ENCODE data around the gene ZIC2. TPM values are rescaled to one million over a fixed set of nuclear protein-coding genes. Genes with fewer than 3 reads are reported as not detected.

Gene ZIC2
- total RNA-seq, 2 donors from 2014 or later: 0.05 to 0.51 TPM

DNA sequence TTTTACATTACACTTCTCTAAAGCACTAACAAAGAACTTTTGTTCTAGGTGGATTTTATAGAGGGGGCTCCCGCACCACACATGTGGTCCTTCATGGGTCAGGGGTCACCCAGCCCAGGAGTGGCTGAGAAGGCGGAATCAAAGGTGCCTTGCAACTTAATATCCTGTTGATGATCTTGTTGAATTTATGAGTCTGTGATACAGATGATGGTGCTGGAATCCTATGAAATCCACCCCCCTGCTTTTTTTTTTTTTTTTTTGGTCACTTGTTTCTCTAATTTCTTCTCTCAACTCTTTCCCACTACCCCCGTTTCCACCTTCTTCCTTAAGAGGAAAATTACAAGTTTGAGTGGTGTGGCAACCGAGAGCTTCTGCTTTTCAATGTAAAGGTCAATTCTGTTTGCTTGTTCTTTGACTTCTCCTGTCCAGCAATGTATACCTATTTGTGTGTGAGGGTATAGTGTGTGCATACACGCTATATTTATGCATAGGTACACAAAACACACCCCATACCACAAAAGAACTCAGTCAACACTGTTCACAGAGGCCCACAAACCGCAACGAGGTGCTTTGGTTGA, 4.2 kb upstream of the ZIC2 start:
- no peaks in the 10 kb centered on the region for H3K9me3 ChIP-seq
- H3K4me3 ChIP-seq: no peak overlapping the region
- intact Hi-C loops (cut with DNase I): no loop called here
- H3K27ac ChIP-seq: no peak overlapping the region
- peaks cover 11% of the 10 kb centered on the region for H3K4me1 ChIP-seq (replicated peaks)
- no peaks in the 10 kb centered on the region for H3K36me3 ChIP-seq
- WGBS: 32% methylated on average over 7 of the region's 7 CpGs
- TF ChIP-seq, protein P1, sequence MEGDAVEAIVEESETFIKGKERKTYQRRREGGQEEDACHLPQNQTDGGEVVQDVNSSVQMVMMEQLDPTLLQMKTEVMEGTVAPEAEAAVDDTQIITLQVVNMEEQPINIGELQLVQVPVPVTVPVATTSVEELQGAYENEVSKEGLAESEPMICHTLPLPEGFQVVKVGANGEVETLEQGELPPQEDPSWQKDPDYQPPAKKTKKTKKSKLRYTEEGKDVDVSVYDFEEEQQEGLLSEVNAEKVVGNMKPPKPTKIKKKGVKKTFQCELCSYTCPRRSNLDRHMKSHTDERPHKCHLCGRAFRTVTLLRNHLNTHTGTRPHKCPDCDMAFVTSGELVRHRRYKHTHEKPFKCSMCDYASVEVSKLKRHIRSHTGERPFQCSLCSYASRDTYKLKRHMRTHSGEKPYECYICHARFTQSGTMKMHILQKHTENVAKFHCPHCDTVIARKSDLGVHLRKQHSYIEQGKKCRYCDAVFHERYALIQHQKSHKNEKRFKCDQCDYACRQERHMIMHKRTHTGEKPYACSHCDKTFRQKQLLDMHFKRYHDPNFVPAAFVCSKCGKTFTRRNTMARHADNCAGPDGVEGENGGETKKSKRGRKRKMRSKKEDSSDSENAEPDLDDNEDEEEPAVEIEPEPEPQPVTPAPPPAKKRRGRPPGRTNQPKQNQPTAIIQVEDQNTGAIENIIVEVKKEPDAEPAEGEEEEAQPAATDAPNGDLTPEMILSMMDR (IDR thresholded peaks at IDR 0.05): no peak
- no peak for TF ChIP-seq POLR2AphosphoS5 (IDR thresholded peaks at IDR 0.05)
- TF ChIP-seq POLR2A (IDR thresholded peaks at IDR 0.05): no peak
- DNase-seq (ENCODE audit: low spot score): no peak
- peaks cover 61% of the 10 kb centered on the region for H3K27me3 ChIP-seq (replicated peaks; ENCODE audit: insufficient read depth)

DNA sequence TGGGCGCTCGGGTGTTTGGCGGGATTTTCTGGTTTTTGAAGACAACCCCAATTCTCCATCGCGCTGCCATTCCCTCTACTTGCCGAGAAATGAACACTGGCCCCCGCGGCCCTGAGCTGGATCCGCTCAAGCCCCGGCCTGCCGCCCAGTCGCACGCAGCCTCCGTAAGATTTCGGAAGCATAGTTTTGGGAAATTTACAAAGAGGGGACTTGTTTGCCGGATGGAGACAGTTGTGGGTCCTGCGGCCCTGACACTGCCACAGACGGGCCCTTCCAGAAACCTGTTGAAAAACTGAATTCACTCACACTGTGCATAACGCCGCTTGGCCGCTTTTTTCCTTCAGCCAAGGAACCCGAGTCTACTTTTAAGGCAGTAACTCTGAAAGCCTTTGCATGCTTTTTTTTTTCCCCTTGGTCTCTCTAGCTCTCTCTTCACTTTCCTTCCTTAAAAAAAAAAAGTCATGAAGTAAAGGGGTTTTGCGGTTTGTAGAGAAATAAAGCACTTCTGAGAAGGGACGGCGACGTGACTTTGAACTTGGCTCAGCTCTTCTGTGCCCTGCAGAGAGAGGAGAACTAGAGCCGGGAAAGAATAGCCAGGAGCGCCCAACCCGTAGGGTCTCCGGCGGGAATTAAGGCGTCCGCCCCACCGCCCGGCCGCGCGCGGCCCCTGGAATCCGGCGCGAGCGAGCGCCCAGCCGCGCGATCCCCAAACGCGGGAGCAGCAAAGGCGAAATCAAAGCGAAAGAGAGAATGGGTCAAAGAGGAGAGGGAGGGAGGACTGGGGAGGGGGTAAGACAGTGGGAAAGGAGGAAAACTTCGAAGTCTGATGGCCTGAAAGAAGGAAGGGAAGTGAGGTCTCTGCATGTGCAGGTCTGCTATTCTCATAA, 3.4 kb upstream of the ZIC2 start:
- H3K4me1 ChIP-seq (replicated peaks): peaks cover 11% of the 10 kb centered on the region
- no peak for DNase-seq (ENCODE audit: low spot score)
- H3K9me3 ChIP-seq: no peaks in the 10 kb centered on the region
- no peaks in the 10 kb centered on the region for H3K36me3 ChIP-seq
- intact Hi-C loops (cut with DNase I): no loop called here
- H3K4me3 ChIP-seq: no peak overlapping the region
- TF ChIP-seq, protein P1 (IDR thresholded peaks at IDR 0.05): no peak
- TF ChIP-seq POLR2A (IDR thresholded peaks at IDR 0.05) (no peak), POLR2AphosphoS5 (IDR thresholded peaks at IDR 0.05) (no peak)
- 15% methylated on average over 52 of the region's 52 CpGs for WGBS
- H3K27ac ChIP-seq: no peak overlapping the region
- peaks cover 61% of the 10 kb centered on the region for H3K27me3 ChIP-seq (replicated peaks; ENCODE audit: insufficient read depth)

DNA sequence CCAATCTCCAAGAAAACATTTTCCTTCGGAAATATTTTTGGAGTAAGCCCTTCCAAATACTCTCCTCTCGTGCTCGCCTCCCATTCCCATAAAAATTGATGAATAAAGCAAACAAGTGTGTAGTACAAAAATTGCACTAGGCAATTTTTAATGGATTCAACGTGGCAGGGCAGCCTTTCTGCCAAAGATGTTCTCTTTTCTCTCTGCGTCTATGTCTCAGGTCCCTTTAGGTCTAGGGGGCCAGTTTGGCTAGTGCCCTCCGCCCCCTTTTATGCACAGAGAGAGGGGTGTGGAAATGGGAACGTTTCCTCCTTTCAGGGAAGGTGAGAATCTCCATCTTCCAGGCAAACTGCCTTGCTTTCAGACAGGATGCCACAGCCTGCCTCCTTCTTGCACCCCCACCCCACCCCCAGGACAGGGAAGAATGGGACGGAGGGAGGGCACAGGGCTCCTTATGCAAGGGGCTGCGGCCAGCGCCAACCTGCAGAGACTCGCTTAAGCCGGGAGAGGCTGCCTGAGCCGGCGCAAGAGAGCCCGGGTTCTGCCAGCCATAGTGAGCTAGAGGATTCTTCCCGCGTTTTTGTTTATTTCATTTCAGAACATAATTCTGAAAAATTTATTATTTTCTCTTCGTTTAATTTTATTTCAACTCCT, 2.7 kb upstream of the ZIC2 start:
- 6% methylated on average over 18 of the region's 18 CpGs for WGBS
- no peak overlapping the region for H3K4me3 ChIP-seq

DNA sequence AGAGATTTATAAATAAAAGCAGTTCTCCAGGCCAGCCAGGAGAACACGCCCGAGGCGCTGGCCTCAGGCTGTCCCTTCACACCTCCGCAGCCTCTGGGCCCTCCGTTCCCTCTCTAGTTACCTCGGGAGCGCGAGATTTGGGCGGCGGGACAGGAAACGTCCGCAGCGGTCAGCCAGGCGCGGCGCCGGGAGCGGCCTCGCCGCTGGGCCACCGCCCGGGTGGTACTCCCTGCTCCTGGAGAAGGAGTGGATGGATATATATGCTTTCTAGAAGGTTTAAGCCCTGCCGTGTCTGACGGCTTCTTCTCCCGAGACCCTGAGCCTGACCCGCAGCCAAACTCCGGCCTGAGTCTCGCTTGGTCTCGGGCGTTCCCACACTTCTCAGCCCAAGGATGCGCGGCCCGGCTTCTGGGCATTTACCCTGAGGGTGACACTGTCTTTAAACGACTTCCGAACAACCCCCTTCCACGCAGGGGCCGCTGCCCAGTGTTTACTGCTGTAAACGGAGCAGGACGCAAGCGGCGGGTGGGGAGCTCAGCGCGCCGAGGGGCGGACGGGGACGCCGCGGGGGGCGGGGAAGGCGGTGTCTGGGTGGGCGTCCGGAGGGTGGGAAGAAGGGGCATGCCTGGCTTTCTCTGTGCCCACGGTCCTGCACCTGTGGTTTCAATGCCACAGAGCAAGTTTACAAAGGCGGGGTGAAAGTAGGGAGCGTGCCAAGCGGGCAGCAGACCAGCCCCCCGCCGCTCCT, 2.0 kb upstream of the ZIC2 start:
- H3K27me3 ChIP-seq (replicated peaks; ENCODE audit: insufficient read depth): peaks cover 62% of the 10 kb centered on the region
- 3% methylated on average over 54 of the region's 59 CpGs for WGBS
- H3K9me3 ChIP-seq: no peaks in the 10 kb centered on the region
- TF ChIP-seq POLR2A (IDR thresholded peaks at IDR 0.05) (no peak), POLR2AphosphoS5 (IDR thresholded peaks at IDR 0.05) (no peak)
- TF ChIP-seq, protein P1 (IDR thresholded peaks at IDR 0.05): no peak
- intact Hi-C loops (cut with DNase I): no loop called here
- no peaks in the 10 kb centered on the region for H3K36me3 ChIP-seq
- no peak for DNase-seq (ENCODE audit: low spot score)
- H3K4me1 ChIP-seq (replicated peaks): peaks cover 11% of the 10 kb centered on the region
- no peak overlapping the region for H3K27ac ChIP-seq
- peak overlapping the region in 1 of 2 donors; percentile 45 for H3K4me3 ChIP-seq

More for the DNA sequence above, 2.7 kb upstream of the ZIC2 start:
- no peak overlapping the region for H3K27ac ChIP-seq
- H3K27me3 ChIP-seq (replicated peaks; ENCODE audit: insufficient read depth): peaks cover 62% of the 10 kb centered on the region
- intact Hi-C loops (cut with DNase I): no loop called here
- no peaks in the 10 kb centered on the region for H3K9me3 ChIP-seq
- no peak for DNase-seq (ENCODE audit: low spot score)
- no peaks in the 10 kb centered on the region for H3K36me3 ChIP-seq
- H3K4me1 ChIP-seq (replicated peaks): peaks cover 11% of the 10 kb centered on the region
- TF ChIP-seq POLR2AphosphoS5 (IDR thresholded peaks at IDR 0.05) (no peak), POLR2A (IDR thresholded peaks at IDR 0.05) (no peak)
- TF ChIP-seq, protein P1 (IDR thresholded peaks at IDR 0.05): no peak

Measured in prostate gland (tissue), 2 donors.